GM19463 (cell line): ENCODE results near the gene R3HDM1.
A peak's percentile ranks its signal among the peaks of the same experiment; 100 is the strongest.
"Not testable (repeated sequence)": the region's sequence is repeated elsewhere in the genome, so short reads cannot be mapped to it uniquely, and the experiment has no call there.

ENCODE experiments used
- ATAC-seq: cut with Tn5 transposase; IDR thresholded peaks from one replicate; pipeline ENCODE4 v1.9.1; 2021; ENCODE audit warnings: mild to moderate bottlenecking, moderate library complexity; ENCODE audit not compliant: unreplicated experiment

Gene R3HDM1

DNA sequence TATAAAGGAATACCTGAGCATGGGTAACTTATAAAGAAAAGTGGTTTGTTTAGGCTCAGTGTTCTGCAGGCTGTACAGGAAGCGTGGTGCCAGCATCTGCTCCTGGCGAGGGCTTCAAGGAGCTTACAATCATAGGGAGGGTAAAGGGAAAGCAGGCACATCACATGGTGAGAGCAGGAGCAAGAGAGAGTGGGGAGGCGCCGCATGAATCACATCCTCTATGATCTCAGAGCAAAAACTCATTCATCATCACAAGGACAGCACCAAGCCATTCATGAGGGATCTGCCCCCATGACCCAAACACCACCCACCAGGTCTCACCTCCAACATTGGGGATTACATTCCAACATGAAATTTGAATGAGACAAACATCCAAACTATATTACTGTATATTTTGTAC is 32.5 kb downstream of the R3HDM1 start:
- ATAC-seq: no peak

GRCh38 chr2:135570884-135571283 is 39.6 kb downstream of the R3HDM1 start:
- ATAC-seq: no peak

GRCh38 chr2:135573620-135574019 is 42.3 kb downstream of the R3HDM1 start:
- ATAC-seq: no peak

DNA sequence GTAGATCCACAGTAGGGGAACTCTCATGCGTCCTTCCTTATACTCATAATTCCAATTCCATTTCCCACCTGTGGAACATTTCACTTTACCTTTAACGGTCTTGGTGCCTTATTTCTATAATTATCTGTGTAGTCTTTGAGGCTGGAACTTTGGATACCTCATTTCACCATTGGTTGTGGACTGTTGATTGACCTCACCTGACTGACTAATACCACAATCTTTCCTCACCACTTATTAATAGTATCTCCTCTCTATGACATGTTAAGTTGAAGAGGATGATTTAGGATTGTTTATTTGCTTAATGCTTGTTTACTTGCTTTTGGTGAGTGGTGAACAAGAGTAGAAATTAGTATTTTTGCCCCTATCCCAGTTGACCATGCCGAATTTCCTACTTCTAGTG is 50.0 kb downstream of the R3HDM1 start:
- ATAC-seq: no peak

- ATAC-seq: no peak
Observed at GRCh38 chr2:135582383-135582782, 51.1 kb downstream of the R3HDM1 start.

DNA sequence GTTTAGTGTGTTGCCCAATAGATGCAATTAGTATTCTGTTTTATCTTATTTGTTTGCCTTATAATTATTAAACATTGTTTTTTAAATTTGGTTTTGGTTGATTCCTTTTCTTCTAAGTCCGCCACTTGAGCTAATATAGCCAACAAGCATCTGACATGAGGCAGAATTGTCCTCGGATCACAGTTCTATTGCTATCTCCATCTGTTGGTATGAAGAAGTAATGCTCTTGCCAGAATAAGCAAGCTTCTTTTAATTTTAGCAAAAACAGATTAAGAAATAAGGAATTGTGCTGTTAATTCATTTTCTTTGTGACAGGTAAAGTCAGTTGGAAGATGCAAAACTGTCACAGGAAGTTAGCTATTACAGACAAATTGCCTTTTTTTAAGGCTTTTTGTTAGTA is 54.3 kb downstream of the R3HDM1 start:
- no peak for ATAC-seq

DNA sequence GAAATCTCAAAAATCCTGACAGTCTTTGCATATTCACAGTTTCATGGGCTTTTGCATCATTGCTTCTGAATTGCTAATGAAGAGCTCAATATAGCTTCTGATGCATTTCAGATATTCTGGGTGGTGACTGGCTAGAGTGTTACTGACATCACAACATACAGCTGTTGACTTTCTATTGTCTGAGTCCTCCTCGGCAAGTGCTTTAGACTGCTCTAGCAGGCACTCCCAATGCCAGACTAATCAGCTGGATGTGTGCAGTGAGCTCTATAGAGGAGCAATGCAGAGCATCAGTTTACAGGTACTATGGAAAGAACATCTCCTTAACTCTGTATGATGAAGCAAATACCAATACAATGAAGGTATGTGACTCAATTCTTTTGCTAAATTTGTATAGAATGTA is 54.9 kb downstream of the R3HDM1 start:
- ATAC-seq: peak; percentile 77

GRCh38 chr2:135587958-135588357 is 56.7 kb downstream of the R3HDM1 start:
- no peak for ATAC-seq

DNA sequence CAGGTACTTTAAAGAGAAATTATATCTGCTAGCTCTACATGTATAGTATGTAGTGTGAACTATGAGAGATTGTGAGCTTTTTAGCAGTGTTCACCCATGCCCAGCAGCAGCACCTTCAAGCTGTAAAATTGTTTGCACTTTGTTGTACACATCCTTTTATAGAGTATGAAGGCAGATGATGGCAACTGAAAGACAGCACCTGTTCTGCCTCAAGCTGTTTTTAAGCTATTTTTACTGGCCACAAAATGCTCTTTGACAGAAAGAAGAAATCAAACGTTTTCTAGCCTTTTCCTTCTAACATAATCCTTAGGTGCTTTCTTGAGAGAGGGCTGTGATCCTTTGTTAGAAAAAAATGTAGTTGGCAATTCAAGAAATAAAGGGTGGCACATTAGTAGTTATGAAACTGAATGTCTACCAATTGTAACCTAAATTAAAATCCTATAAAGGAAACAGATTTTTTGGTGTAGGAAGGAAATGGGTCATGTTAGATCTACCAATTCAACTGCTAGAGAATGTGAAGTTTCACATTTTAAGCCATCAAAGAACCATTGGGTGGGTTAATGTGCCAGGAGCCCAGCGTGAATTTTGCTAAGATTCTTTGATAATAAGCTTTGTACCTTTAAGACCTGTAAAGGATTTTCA is 59.5 kb downstream of the R3HDM1 start:
- ATAC-seq: no peak

GRCh38 chr2:135600915-135601314 is 69.6 kb downstream of the R3HDM1 start:
- no peak for ATAC-seq

GRCh38 chr2:135603543-135603942 is 72.3 kb downstream of the R3HDM1 start:
- ATAC-seq: no peak

DNA sequence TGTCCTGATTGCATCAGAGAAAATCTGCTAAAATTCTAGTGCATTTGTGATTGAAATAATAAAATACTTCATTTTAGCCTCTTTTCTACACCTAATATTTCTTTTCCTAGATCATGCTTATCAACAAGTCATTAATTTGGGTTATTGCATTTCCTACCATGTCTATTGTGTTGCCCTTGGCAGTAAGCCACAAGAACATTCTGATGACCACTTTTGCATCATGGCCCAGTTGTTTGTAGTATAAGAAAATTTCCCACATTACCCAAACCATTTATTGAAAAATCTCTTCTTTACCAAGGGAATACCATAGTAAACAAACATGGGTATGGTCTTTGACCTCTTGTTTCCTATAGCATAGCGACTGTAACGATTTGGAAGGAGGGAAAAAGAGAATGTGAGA is 76.3 kb downstream of the R3HDM1 start:
- no peak for ATAC-seq

DNA sequence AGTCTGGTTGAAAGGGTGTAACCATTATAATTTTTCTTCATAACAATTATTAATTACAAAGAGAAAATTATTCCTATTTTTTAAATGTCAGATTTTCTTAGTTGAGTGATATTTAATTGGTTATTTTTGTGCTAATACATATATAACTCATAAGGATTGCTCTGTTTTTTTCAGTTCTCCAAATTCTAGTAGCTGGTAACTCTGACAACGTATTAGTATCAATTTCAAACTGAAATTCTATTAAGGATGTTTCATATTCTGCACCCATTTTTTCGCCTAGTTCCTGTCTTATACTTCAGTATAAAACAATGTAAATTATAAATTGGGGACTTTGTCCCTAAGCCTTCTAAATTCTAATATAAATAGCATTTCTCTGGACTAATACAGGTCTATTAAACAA is 81.0 kb downstream of the R3HDM1 start:
- ATAC-seq: no peak

DNA sequence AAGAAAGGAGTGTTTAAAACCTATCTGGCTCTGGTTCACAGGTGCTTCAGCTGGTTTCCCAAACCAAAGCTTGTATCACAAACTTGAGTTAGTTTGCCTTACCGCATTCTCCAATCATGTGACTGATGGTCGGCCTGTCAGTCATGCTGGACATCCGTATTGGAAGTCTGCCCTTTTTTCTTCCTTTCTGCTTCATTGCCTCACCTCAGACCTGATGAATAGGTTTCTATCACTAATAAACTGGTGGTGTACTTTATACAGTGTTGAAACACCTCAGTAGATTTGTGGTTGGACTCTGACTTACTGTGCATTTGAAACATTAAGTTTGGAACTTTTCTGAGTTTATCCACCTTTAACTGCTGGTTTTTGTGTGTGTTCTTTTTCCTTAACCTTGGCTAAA is 84.1 kb downstream of the R3HDM1 start:
- ATAC-seq: peak; percentile 75

DNA sequence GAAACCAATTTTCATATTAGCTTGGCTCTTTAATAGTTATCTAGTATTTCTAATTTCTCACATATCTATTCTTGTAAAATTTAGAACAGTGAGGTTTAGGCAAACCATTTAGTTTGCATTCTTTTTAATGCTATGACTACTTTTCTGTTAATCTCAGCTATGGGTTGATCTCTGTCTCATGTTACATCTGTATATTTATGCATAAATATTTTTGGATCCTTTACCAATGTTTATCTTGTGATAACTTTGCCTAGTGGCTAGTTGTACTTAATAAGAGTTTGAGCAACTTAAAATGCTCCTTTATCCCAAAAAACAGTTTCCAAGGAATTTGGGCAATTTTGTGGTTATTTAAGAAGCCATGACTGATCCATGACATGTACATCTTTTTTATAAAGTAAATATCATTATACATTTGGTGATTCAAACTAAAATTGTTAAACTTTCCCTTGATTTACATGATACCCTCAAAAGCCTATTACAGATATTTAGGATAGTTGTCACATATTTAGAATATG is 86.3 kb downstream of the R3HDM1 start:
- ATAC-seq: no peak

DNA sequence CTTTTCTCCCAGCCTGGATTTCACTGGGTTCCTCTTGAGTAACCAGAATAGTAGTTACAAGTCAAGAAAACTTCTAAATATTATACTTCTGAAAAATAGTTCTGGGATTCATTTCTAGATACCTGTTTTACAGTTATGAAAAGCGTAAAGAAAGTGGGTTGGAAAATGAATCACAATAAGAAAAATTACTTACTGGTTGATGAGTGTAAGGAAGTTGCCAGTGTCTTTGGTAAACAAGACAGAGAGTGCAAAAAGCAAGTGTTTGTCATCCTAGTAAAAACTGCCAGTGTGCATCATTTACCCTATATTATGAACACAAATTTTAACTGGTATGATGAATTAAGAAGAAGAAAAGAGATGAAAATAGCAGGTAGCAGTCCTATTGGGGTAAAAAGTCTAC is 88.9 kb downstream of the R3HDM1 start:
- ATAC-seq: no peak

- no peak for ATAC-seq
Observed at GRCh38 chr2:135629520-135629919, 98.2 kb downstream of the R3HDM1 start.

DNA sequence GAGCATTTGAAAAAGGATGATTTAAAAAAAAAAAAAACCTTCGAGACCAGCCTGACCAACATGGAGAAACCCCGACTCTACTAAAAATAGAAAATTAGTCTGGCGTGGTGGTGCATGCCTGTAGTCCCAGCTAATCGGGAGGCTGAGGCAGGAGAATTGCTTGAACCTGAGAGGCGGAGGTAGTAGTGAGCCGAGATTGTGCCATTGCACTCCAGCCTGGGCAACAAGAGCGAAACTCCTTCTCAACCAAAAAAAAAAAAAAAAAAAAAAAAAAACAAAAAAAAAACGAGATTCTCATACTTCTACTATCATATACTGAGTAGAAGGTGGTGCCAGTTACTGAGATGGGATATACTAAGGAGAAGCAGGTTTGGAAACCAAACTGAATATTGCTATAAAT is 98.8 kb downstream of the R3HDM1 start:
- not testable (repeated sequence) for ATAC-seq

DNA sequence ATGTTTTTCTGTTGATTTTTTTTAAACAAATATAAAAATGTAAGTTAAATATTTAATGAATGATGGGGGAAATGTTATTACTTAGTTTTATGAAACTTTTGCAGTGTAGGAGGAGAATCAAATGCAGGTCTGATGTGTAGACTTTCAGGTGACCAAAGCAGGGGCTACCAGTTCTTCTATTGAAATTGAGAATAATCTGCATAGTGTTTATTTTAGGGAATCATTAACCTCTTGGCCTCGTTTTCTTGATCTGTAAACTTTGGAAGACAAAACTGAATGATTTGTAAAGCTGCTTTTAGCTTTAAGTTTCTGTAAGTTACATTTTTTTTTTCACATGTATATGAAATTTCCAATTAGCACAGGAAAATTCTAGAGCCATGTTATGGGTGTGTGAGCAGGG is 99.2 kb downstream of the R3HDM1 start:
- ATAC-seq: no peak

- no peak for ATAC-seq
Observed at GRCh38 chr2:135633582-135633981, 102.3 kb downstream of the R3HDM1 start.

GRCh38 chr2:135635212-135635835 is 104.0 kb downstream of the R3HDM1 start:
- ATAC-seq: no peak

- no peak for ATAC-seq
Observed at GRCh38 chr2:135636982-135637381, 105.7 kb downstream of the R3HDM1 start.
